GM19438 (cell line): ENCODE data around the gene IFNW1.

Experiments
- ATAC-seq: cut with Tn5 transposase; IDR thresholded peaks from one replicate; pipeline ENCODE4 v1.9.1; 2021; ENCODE audit warnings: low read depth; ENCODE audit not compliant: unreplicated experiment

Gene IFNW1

GRCh38 chr9:21110708-21111576 is 30.7 kb downstream of the IFNW1 start:
- ATAC-seq, result peak; percentile 96

- no peak for ATAC-seq
Observed at GRCh38 chr9:21104787-21105186, 36.8 kb downstream of the IFNW1 start.

- no peak for ATAC-seq
Observed at GRCh38 chr9:21102305-21102704, 39.3 kb downstream of the IFNW1 start.

- no peak for ATAC-seq
Observed at GRCh38 chr9:21097817-21098216, 43.8 kb downstream of the IFNW1 start.

GRCh38 chr9:21096901-21097255 is 44.8 kb downstream of the IFNW1 start:
- no peak for ATAC-seq

- ATAC-seq, result peak; percentile 79
Observed at GRCh38 chr9:21096172-21096900, 45.3 kb downstream of the IFNW1 start.

GRCh38 chr9:21095561-21095960 is 46.1 kb downstream of the IFNW1 start:
- no peak for ATAC-seq
